SJCRH30 (cell line): ENCODE results near the gene TEX14. TPM values are rescaled to one million over a fixed set of nuclear protein-coding genes. Genes with fewer than 3 reads are reported as not detected.
A peak's percentile ranks its signal among the peaks of the same experiment; 100 is the strongest.
"Not testable (repeated sequence)": the region's sequence is repeated elsewhere in the genome, so short reads cannot be mapped to it uniquely, and the experiment has no call there.

Source experiments
- DNase-seq, 2 experiments: peaks; one replicate each; pipeline ENCODE4 v3.0.0-alpha.2; 2015 to 2020
- H3K27ac ChIP-seq: fragments of 250-450 bp; sonication (Bioruptor Pico); 2 replicates; pipeline ENCODE4 v1.5.1; 2020; ENCODE audit warnings: mild to moderate bottlenecking, moderate library complexity
- H3K27me3 ChIP-seq: fragments of 250-450 bp; sonication (Bioruptor Pico); 2 replicates; pipeline ENCODE4 v1.5.1; 2020; ENCODE audit warnings: mild to moderate bottlenecking, moderate library complexity
- H3K36me3 ChIP-seq: fragments of 250-450 bp; sonication (Bioruptor Pico); 2 replicates; pipeline ENCODE4 v1.5.1; 2020; ENCODE audit warnings: mild to moderate bottlenecking, moderate library complexity
- H3K4me1 ChIP-seq: fragments of 250-450 bp; sonication (Bioruptor Pico); 2 replicates; pipeline ENCODE4 v1.5.1; 2020; ENCODE audit warnings: mild to moderate bottlenecking, moderate library complexity
- H3K4me3 ChIP-seq: fragments of 250-450 bp; sonication (Bioruptor Pico); 2 replicates; pipeline ENCODE4 v1.5.1; 2020; ENCODE audit warnings: mild to moderate bottlenecking, moderate library complexity
- H3K9me3 ChIP-seq: fragments of 250-450 bp; sonication (Bioruptor Pico); replicated peaks from 2 replicates; pipeline ENCODE4 v1.5.1; 2020; ENCODE audit warnings: mild to moderate bottlenecking, moderate library complexity
- total RNA-seq: library from RNA; depleted of rRNA; stranded (reverse); fragments of >200 nt; shearing (Covaris generic); gene quantifications from 2 replicates; pipeline ENCODE4 v1.2.3, GENCODE V29; 2014

The TEX14 gene
- total RNA-seq, 1 experiment from 2014 or later = 3.4 TPM

DNA sequence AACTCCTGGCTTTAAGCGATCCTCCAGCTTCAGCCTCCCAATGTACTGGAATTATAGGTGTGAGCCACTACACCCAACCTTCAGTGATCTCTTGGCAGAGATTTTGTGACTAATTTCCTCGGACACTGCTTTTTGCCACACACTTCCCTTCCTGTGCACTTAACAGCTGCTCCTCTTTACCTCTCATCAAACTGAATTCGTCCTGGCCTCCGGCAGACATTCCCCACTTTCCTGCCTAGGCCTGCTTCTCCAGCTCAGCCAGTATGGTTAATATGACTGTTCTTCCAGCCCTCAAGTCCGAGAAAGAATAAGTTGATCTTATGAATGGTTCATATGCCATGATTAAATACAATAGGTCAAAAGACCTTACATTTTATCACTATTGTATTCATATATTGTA, 108.4 kb downstream of the TEX14 start:
- Histone ChIP-seq H3K9me3 (no peaks in the 10 kb centered on the region), H3K36me3 (no peaks in the 10 kb centered on the region), H3K27me3 (no peaks in the 10 kb centered on the region), H3K4me1 (no peaks in the 10 kb centered on the region), H3K4me3 (no peak overlapping the region), H3K27ac (no peak overlapping the region)
- no peak for DNase-seq

DNA sequence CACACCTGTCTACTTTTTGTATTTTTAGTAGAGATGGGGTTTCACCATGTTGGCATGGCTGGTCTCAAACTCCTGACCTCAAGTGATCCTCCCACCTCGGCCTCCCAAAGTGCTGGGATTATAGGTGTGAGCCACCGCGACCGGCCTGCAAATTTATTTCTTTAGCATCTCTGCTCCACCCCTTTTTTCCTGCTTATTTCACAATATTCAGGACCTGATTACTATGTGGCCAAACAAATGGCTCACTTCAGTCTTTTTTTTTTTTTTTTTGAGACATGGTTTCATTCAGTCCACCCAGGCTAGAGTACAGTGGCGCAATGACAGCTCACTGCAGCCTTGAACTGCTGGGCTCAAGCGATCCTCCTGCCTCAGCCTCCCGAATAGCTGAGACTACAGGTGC, 109.1 kb downstream of the TEX14 start:
- not testable (repeated sequence) for H3K9me3 ChIP-seq, H3K4me1 ChIP-seq, H3K27me3 ChIP-seq, H3K27ac ChIP-seq, H3K4me3 ChIP-seq, DNase-seq, H3K36me3 ChIP-seq

DNA sequence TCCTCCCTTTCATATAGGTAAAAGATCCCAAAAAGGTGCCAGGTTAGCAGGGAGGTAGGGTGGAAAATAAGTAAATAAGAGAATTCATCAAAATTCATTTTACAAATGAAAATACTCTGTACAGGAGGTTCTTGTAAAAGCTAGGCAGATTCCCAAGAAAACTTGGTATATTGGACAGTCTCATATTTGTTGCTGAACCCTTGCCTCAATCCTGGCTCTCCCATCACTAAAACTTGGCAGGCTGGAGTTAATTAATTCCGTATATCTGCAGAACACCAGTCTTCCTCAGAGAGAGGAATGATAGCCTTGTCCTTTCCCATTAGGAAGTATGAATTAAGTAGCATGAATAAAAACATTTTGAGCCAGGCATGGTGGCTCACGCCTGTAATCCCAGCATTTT, 111.2 kb downstream of the TEX14 start:
- Histone ChIP-seq H3K27me3 (no peaks in the 10 kb centered on the region), H3K36me3 (no peaks in the 10 kb centered on the region), H3K9me3 (no peaks in the 10 kb centered on the region), H3K27ac (no peak overlapping the region), H3K4me1 (no peaks in the 10 kb centered on the region), H3K4me3 (no peak overlapping the region)
- no peak for DNase-seq

DNA sequence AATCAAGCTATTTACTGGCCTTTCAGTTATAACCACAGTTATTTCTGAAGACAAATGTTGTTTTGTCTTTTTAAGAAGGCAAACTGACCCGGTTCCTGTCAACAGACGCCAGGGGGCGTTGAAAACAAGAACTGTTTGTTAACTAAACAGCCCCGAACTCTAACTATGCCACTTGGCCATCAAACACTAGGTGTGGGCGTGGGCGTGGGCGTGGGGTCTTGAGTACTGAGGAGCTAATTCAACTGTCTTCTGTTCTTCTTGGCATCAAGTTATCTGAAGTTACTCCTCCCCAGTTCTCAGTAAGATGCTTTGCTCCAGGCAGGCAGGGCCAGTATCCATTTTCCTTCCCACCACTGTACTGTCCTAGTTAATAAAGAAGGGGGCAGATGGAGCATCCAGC, 114.1 kb downstream of the TEX14 start:
- Histone ChIP-seq H3K36me3 (no peaks in the 10 kb centered on the region), H3K9me3 (no peaks in the 10 kb centered on the region), H3K4me1 (no peaks in the 10 kb centered on the region), H3K27ac (no peak overlapping the region), H3K27me3 (no peaks in the 10 kb centered on the region), H3K4me3 (no peak overlapping the region)
- peak; percentile 58 to 75 for DNase-seq

- no peak overlapping the region for H3K27ac ChIP-seq
- H3K27me3 ChIP-seq = no peaks in the 10 kb centered on the region
- no peak for DNase-seq
Observed at GRCh38 chr17:58576679-58577367, 115.0 kb downstream of the TEX14 start.

GRCh38 chr17:58575511-58575910, 116.3 kb downstream of the TEX14 start:
- H3K4me1 ChIP-seq = no peaks in the 10 kb centered on the region
- H3K9me3 ChIP-seq = no peaks in the 10 kb centered on the region
- no peak for DNase-seq
- no peaks in the 10 kb centered on the region for H3K27me3 ChIP-seq
- no peak overlapping the region for H3K4me3 ChIP-seq
- H3K27ac ChIP-seq = no peak overlapping the region
- no peaks in the 10 kb centered on the region for H3K36me3 ChIP-seq

More at GRCh38 chr17:58576679-58577367, 115.0 kb downstream of the TEX14 start:
- H3K9me3 ChIP-seq = no peaks in the 10 kb centered on the region
- H3K4me1 ChIP-seq = no peaks in the 10 kb centered on the region
- H3K36me3 ChIP-seq = no peaks in the 10 kb centered on the region
- H3K4me3 ChIP-seq = no peak overlapping the region

DNA sequence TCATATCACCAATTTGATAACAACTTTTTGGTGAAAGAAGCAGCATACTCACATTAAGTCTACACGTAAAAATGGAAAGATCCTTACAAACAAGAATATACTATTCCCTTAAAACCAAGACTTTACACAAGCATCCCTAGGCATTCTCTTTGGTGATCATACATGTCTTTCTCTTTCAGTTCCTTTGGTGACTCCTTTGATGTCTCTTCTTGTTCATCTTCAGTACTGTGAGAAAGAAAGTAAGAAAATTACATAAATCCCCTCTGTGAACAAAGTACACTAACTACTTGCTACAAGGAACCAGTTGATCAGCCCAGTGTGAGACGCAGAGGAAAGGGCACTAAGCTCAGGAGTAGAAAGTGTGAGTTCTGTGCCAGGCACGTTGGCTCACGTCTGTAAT, 117.8 kb downstream of the TEX14 start:
- Histone ChIP-seq H3K27ac (no peak overlapping the region), H3K27me3 (no peaks in the 10 kb centered on the region), H3K36me3 (no peaks in the 10 kb centered on the region), H3K4me1 (no peaks in the 10 kb centered on the region), H3K9me3 (no peaks in the 10 kb centered on the region), H3K4me3 (no peak overlapping the region)
- DNase-seq = no peak

- no peak for DNase-seq
- H3K4me3 ChIP-seq = no peak overlapping the region
- no peaks in the 10 kb centered on the region for H3K4me1 ChIP-seq
Observed at GRCh38 chr17:58572846-58573245, 119.0 kb downstream of the TEX14 start.

GRCh38 chr17:58570758-58571157, 121.1 kb downstream of the TEX14 start:
- Histone ChIP-seq H3K27ac (no peak overlapping the region), H3K4me3 (no peak overlapping the region), H3K4me1 (no peaks in the 10 kb centered on the region), H3K27me3 (no peaks in the 10 kb centered on the region), H3K9me3 (no peaks in the 10 kb centered on the region), H3K36me3 (no peaks in the 10 kb centered on the region)
- no peak for DNase-seq

More at GRCh38 chr17:58572846-58573245, 119.0 kb downstream of the TEX14 start:
- Histone ChIP-seq H3K36me3 (no peaks in the 10 kb centered on the region), H3K9me3 (no peaks in the 10 kb centered on the region), H3K27ac (no peak overlapping the region), H3K27me3 (no peaks in the 10 kb centered on the region)

GRCh38 chr17:58569196-58569595, 122.6 kb downstream of the TEX14 start:
- no peaks in the 10 kb centered on the region for H3K36me3 ChIP-seq
- H3K27ac ChIP-seq = no peak overlapping the region
- DNase-seq = no peak
- H3K27me3 ChIP-seq = no peaks in the 10 kb centered on the region
- no peak overlapping the region for H3K4me3 ChIP-seq
- H3K9me3 ChIP-seq = no peaks in the 10 kb centered on the region
- H3K4me1 ChIP-seq = no peaks in the 10 kb centered on the region

DNA sequence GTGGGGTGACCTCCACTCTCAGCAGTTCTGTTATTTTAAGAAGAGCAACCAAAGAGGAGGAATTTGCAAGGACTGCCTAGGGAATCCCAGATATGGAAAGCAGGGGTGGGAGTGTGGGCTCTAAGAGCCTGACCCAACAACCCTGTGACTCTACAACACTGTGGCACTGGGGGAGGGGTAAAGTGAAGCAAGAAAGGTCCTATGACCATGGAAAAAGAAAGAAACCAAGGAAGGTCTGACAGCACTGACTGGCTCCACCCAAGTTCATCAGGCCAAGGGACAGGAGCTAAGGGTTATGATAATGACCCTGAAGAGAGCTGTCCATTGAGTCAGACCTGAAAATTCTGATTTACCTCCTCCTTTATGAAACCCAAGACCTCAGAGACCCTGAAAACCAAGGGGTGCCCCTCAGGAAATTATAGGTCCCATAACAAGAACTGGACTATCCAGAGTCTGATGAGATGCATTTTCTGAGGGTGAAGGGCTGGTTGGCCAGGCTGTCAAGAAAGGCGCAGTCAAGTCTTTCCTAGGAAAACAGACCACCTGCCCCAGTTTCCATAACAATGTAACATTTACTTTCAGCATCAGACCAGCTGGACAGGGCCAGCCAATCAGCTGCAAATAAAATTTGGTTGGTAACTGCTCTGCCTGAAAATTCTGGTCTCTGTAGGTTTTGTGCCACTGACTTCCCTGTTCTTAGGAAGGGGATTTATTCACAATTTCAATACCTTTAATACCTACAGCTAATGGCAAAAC, 123.6 kb downstream of the TEX14 start:
- H3K27ac ChIP-seq = no peak overlapping the region
- H3K9me3 ChIP-seq = no peaks in the 10 kb centered on the region
- H3K36me3 ChIP-seq = no peaks in the 10 kb centered on the region
- no peaks in the 10 kb centered on the region for H3K4me1 ChIP-seq
- DNase-seq = no peak
- H3K4me3 ChIP-seq = no peak overlapping the region
- no peaks in the 10 kb centered on the region for H3K27me3 ChIP-seq

GRCh38 chr17:58565389-58566311, 126.2 kb downstream of the TEX14 start:
- Histone ChIP-seq H3K36me3 (no peaks in the 10 kb centered on the region), H3K9me3 (no peaks in the 10 kb centered on the region), H3K27ac (no peak overlapping the region), H3K4me3 (no peak overlapping the region), H3K27me3 (no peaks in the 10 kb centered on the region), H3K4me1 (no peaks in the 10 kb centered on the region)
- DNase-seq = no peak

- Histone ChIP-seq H3K36me3 (no peaks in the 10 kb centered on the region), H3K27ac (no peak overlapping the region), H3K4me1 (no peaks in the 10 kb centered on the region), H3K9me3 (no peaks in the 10 kb centered on the region), H3K4me3 (no peak overlapping the region), H3K27me3 (no peaks in the 10 kb centered on the region)
- no peak for DNase-seq
Observed at GRCh38 chr17:58564971-58565370, 126.9 kb downstream of the TEX14 start.

DNA sequence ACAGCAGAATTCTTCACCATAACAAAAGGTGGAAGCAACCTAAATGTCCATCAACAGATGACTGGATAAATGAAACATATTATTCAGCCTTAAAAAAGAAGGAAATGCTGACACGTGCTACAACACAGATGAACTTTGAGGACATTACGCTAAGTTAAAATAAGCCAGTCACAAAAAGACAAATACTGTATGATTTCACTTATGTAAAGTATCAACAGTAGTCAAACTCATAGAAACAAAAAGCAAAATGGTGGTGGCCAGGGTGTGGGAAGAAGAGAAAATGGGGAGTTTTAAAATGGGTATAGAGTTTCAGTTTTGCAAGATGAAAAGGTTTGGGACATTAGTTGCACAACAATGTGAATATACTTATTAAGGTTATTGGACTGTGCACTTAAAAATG, 127.6 kb downstream of the TEX14 start:
- Histone ChIP-seq H3K27ac (no peak overlapping the region), H3K36me3 (no peaks in the 10 kb centered on the region), H3K4me1 (no peaks in the 10 kb centered on the region), H3K27me3 (no peaks in the 10 kb centered on the region), H3K4me3 (no peak overlapping the region), H3K9me3 (no peaks in the 10 kb centered on the region)
- no peak for DNase-seq

- no peaks in the 10 kb centered on the region for H3K4me1 ChIP-seq
- no peak overlapping the region for H3K27ac ChIP-seq
- no peaks in the 10 kb centered on the region for H3K9me3 ChIP-seq
- DNase-seq = peak in 1 of 2 experiments; percentile 34
- H3K36me3 ChIP-seq = no peaks in the 10 kb centered on the region
- H3K27me3 ChIP-seq = no peaks in the 10 kb centered on the region
- no peak overlapping the region for H3K4me3 ChIP-seq
Observed at GRCh38 chr17:58560511-58560910, 131.3 kb downstream of the TEX14 start.
